ENCODE results near the gene STAB1. TPM values are rescaled to one million over a fixed set of nuclear protein-coding genes. Genes with fewer than 3 reads are reported as not detected.

Gene STAB1
- polyA plus RNA-seq, 2 of the 4 experiments (the other 2 are of a cell fraction) = not detected

GRCh38 chr3:52489453-52489852 is 5.7 kb upstream of the STAB1 start:
- H3K27ac ChIP-seq = no peak overlapping the region
- CTCF ChIA-PET = interaction anchor here (1.9 to 2.1 kb wide), 2 partner anchors 17 to 42 kb away, joined by 5 to 15 read pairs; no protein-coding TSS in a partner anchor

GRCh38 chr3:52490035-52490938 is 4.9 kb upstream of the STAB1 start:
- POLR2A ChIA-PET = no interaction called here
- 92% methylated on average over 12 of the region's 22 CpGs for WGBS (ENCODE audit: missing lambda C conversion rate)

More at GRCh38 chr3:52489453-52489852, 5.7 kb upstream of the STAB1 start:
- Histone ChIP-seq H3K4me2 (no peak overlapping the region), H3K9me3 (no peaks in the 10 kb centered on the region), H3K4me1 (no peaks in the 10 kb centered on the region), H3K4me3 (no peak overlapping the region)
- FAIRE-seq (no peak), DNase-seq (ENCODE audit: low read depth in 1 of 2, low spot score in 1 of 2) (no peak), ATAC-seq (no peak)
- TF ChIP-seq POLR2A (IDR thresholded peaks at IDR 0.05; ENCODE audit: low read length) (no peak), RARB (CRISPR knock-in tag; IDR thresholded peaks at IDR 0.05) (no peak), HEYL (CRISPR knock-in tag; IDR thresholded peaks at IDR 0.05) (no peak), TFCP2L1 (CRISPR knock-in tag; IDR thresholded peaks at IDR 0.05) (no peak), ZC3H11A (IDR thresholded peaks at IDR 0.05) (no peak), HOXB13 (CRISPR knock-in tag; IDR thresholded peaks at IDR 0.05; ENCODE audit: low read depth) (no peak), POLR2AphosphoS2 (conservative IDR thresholded peaks at IDR 0.05; ENCODE audit: low read length) (no peak), FOSB (CRISPR knock-in tag; IDR thresholded peaks at IDR 0.05) (no peak), SMC3 (IDR thresholded peaks at IDR 0.05) (no peak), RFX5 (IDR thresholded peaks at IDR 0.05) (no peak), MAFK (IDR thresholded peaks at IDR 0.05; ENCODE audit: partially characterized antibody) (no peak), TP53 (CRISPR knock-in tag; IDR thresholded peaks at IDR 0.05) (no peak), CTCF (IDR thresholded peaks at IDR 0.05) (no peak), EP300 (IDR thresholded peaks at IDR 0.05) (no peak), GATA3 (IDR thresholded peaks at IDR 0.05; ENCODE audit: borderline replicate concordance) (no peak), CHD4 (IDR thresholded peaks at IDR 0.05; ENCODE audit: borderline replicate concordance) (no peak), HOXA7 (CRISPR knock-in tag; IDR thresholded peaks at IDR 0.05) (no peak), KDM1A (IDR thresholded peaks at IDR 0.05; ENCODE audit: low read depth) (no peak)
- 93% methylated on average over 8 of the region's 18 CpGs for WGBS (ENCODE audit: missing lambda C conversion rate)
- POLR2A ChIA-PET = no interaction called here

More at GRCh38 chr3:52490035-52490938, 4.9 kb upstream of the STAB1 start:
- ATAC-seq = no peak
- CTCF ChIA-PET = interaction anchor here (1.1 to 2.7 kb wide), 3 partner anchors 14 to 43 kb away, joined by 3 to 14 read pairs (median 5); no protein-coding TSS in a partner anchor
- Histone ChIP-seq H3K4me3 (no peak overlapping the region), H3K4me1 (no peaks in the 10 kb centered on the region), H3K4me2 (no peak overlapping the region), H3K9me3 (no peaks in the 10 kb centered on the region), H3K27ac (no peak overlapping the region)
- DNase-seq (ENCODE audit: low read depth in 1 of 2, low spot score in 1 of 2) = no peak
- TF ChIP-seq ZNF302 (CRISPR knock-in tag; IDR thresholded peaks at IDR 0.05) = no peak
- TF ChIP-seq E2F6 (IDR thresholded peaks at IDR 0.05; ENCODE audit: borderline replicate concordance, low read depth) = no peak
- no peak for TF ChIP-seq ATOH8 (CRISPR knock-in tag; IDR thresholded peaks at IDR 0.05; ENCODE audit: low read depth)
- no peak for TF ChIP-seq CEBPB (IDR thresholded peaks at IDR 0.05)
- TF ChIP-seq ESRRA (IDR thresholded peaks at IDR 0.05; ENCODE audit: borderline replicate concordance, low read length) = no peak
- TF ChIP-seq KDM5A (IDR thresholded peaks at IDR 0.05) = no peak
- no peak for TF ChIP-seq EP300 (IDR thresholded peaks at IDR 0.05)
- TF ChIP-seq POLR2A (IDR thresholded peaks at IDR 0.05; ENCODE audit: low read length) = no peak
- no peak for TF ChIP-seq NR3C1 (IDR thresholded peaks at IDR 0.05)
- TF ChIP-seq NFE2L2 (conservative IDR thresholded peaks at IDR 0.05; ENCODE audit: low read length) = no peak
- no peak for TF ChIP-seq MAX (IDR thresholded peaks at IDR 0.05)
- TF ChIP-seq JUNB (IDR thresholded peaks at IDR 0.05) = no peak
- no peak for TF ChIP-seq EHMT2 (IDR thresholded peaks at IDR 0.05; ENCODE audit: low read depth)
- no peak for TF ChIP-seq EHF (CRISPR knock-in tag; IDR thresholded peaks at IDR 0.05)
- TF ChIP-seq HMGXB4 (CRISPR knock-in tag; IDR thresholded peaks at IDR 0.05; ENCODE audit: borderline replicate concordance) = no peak
- no peak for FAIRE-seq
